GM21723 (cell line): ENCODE measurements around the gene FES.
"Not testable (repeated sequence)": the region's sequence is repeated elsewhere in the genome, so short reads cannot be mapped to it uniquely, and the experiment has no call there.

ENCODE experiments used
- ATAC-seq: cut with Tn5 transposase; IDR thresholded peaks from one replicate; pipeline ENCODE4 v1.9.1; 2021; ENCODE audit warnings: mild to moderate bottlenecking, moderate library complexity; ENCODE audit not compliant: unreplicated experiment

FES gene

GRCh38 chr15:90883976-90884718 is at the start of gene FES:
Gene FES (plus strand): TSS chr15:90884504. CDS start chr15:90885046, 542 bp downstream.
- no peak for ATAC-seq

DNA sequence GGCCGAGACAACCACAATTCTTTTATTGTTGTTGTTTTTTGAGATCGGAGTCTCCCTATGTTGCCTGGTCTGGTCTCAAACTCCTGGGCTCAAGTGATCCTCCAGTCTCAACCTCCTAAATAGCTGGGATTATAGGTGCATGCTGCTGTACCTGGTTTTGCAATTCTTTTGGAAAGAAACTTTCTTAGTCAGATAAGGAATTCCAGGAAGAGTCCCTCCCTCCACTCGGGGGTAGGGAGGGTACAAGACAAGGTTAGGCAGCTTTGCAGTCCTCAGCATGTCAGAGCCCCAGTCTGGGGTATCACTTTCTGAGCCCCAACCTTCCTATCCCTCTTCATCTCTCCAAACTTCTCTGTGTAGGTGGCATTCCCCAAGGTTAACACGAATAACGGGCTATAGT is 49.7 kb upstream of the FES start:
- ATAC-seq = no peak

DNA sequence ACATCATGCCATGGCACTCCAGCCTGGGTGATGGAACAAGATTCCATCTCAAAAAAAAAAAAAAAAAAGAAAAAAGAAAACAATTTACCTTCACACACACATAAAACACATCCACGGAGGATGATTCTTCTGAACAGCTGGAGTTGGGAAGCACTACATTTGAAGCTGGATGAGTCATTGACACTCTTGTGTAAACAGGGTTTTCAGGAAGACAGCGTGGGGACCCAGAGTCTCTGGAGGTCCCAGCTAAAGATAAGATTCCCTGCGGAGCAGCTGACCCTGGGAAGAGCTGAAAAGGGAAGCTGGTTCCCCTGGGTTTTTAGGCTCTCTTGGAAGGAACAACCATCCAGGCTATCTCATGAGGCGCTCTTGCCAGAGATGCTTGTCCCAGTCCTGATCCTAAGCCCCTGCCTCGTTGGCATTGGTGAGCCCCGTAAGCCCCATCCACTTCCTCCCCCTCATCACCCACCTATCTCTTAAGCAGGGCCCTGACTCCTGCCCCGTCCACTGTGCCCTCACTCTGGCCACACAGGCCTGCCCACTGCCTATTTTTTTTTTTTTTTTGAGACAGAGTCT is 47.9 kb upstream of the FES start:
- no peak for ATAC-seq

DNA sequence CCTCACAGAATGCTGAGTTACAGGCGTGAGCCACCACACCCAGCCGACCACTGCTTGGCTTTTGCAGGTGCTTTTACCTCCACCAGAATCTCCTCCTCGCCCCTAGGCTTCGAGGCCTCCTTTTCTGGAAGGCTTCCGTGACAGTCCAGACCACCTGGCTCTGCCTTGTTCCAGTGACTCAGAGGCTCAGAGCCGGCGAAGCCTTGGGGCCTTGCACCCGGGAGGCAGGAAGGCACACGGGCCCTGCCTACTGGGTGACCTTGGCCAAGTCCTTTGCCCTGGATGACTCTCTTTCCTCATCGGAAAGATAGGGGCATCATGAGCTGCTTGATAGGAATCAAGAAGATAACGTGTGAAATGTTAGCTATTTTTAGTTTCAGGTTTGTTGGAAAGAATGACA is 47.2 kb upstream of the FES start:
- no peak for ATAC-seq

GRCh38 chr15:90838139-90838538 is 46.2 kb upstream of the FES start:
- no peak for ATAC-seq

DNA sequence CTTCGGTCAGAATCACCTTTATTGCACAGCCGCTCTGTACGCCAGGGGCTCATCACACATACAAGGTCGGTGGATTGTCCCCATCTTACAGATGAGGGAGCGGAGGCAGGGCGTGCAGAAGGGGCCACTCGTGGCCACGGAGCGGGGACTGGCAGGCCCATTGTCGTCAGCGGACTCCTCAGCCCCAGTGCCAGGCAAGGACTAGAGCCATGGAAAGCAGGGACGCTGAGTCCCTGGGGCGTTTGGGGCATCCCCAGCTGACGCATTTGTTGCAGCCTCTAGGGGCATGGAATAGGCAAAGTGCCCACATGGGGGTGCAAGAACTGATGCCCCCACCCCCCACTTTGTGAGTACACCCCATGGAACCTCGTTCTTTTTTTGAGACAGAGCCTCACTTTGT is 45.8 kb upstream of the FES start:
- ATAC-seq = no peak

- ATAC-seq = peak; percentile 91
These were observed 44.9 kb upstream of the FES start for GRCh38 chr15:90839187-90840071.

DNA sequence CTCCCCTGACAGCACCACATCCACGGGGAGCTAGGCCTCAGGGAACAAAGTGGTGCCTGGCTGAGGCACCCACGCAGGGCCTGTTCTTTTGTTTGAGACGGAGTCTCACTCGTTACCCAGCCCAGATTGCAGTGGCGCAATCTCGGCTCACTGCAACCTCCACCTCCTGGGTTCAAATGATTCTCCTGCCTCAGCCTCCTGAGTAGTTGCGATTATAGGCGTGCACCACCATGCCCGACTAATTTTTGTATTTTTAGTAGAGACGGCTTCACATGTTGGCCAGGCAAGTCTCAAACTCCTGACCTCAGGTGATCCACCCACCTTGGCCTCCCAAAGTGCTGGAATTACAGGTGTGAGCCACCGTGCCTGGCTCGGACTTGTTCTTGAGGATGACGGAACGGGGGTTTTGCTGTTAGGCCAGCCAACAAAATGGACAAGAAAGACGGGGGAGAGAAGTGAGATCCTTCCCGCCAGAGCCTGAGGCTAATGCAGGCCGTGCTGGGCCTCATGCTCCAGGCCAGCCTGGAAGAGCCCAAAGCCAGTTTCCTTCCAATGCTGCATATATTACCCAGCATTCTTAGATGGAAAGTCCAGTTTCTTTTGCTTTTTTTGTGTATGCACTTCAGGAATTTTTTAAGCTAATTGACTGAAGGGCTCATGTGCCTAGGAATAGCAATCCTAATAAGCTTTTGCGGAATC is 44.0 kb upstream of the FES start:
- ATAC-seq = no peak

DNA sequence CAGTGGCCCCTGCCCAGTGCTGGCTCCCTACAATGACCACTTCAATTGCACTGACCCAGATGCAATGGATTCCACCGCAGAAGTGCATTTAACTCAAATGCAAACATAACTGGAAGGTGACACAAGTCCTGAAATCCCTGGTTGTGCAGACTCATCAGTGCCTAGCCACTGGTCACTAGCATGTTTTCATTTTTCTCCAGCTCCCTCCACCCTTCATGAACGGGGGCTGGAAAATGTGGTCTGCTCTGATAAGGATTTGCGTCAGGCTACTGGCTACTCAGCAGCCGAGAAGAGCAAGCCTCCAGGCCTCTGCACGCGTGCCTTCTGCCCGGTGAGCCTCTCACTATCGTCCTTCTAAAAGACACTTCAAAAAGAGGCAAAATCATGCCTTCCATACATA is 43.4 kb upstream of the FES start:
- ATAC-seq = no peak

- no peak for ATAC-seq
These were observed 39.6 kb upstream of the FES start for GRCh38 chr15:90844696-90845095.

GRCh38 chr15:90845201-90845949 is 38.9 kb upstream of the FES start:
- ATAC-seq = peak; percentile 88

DNA sequence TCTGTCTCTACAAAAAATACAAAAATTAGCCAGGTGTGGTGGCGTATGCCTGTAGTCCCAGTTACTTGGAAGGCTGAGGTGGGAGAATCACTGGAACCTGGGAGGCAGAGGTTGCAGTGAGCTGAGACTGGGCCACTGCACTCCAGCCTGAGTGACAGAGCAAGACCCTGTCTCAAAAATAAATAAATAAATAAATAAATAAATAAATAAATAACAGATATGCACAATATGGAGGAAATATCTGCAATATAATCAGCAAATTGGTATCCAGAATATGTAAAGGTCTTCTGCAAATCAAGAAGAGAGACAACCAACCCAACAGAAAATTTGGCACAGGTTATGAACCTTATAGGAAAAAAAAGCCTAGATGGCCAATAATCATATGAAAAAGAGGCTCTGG is 34.9 kb upstream of the FES start:
- ATAC-seq = not testable (repeated sequence)

DNA sequence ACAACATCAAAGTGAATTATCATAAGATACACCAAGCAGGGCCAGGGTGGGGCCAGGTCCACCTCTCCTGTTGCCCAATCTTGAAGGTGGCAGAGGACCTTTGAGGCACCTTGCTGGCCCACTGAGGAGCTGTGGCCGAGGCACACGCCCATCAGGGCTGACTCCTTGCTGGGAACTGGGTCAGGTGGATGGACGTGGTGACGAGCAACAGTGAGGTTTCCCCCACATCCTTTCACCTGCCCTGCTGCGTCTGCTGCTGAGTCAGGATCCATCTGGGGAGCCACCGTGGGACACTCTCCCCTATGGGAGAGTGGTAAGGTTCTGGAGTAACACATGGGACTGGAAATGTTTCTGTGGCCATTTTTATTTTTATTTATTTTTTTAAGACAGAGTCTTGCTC is 33.2 kb upstream of the FES start:
- ATAC-seq = no peak

- ATAC-seq = no peak
These were observed 32.4 kb upstream of the FES start for GRCh38 chr15:90851940-90852339.

DNA sequence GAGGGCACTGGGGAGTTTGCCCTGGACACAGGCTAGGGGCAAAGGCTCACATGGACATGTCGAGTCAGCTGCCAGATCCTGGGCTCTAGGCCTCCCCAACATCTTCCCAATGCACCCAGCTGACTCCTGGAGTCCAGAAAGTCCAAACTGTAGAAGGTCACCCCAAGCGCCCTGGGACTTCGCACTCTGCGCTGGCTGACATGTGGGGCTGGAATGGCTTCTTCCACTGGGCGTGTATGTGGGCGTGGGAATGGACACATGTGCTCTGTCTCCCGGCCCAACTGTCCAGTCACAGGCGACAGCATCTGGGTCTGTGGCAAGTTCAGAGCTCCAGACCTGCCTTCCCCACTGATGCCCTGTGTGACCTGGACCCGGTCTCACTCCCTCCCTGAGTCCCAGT is 29.2 kb upstream of the FES start:
- no peak for ATAC-seq

DNA sequence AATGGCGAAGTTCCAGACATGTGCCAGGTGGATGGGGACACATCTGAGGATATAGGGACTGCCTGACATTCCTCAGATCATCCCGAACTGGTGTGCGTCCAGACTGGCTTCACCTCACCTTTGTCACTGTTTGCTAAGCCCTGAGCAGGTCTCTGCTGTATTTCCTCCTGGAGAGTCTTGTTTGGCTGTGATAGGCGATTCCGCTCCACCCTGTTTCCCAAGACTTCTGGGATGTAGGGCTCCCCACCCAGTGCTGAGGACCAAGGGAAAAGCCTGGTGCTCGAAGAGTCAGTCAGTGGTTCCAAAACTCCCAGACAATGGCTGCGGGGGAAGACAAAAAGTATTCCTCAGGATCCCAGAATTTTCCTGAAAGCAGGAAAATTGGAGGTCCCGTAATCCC is 27.0 kb upstream of the FES start:
- no peak for ATAC-seq

- ATAC-seq = no peak
These were observed 26.3 kb upstream of the FES start for GRCh38 chr15:90857883-90858443.

GRCh38 chr15:90859234-90860131 is 24.8 kb upstream of the FES start:
- ATAC-seq = no peak

GRCh38 chr15:90860450-90860849 is 23.9 kb upstream of the FES start:
- ATAC-seq = no peak
